BLaER1 treated with 17β-estradiol and CSF1 and Interleukin-3, amounts not matched to agents 10 nM and 100 nM (cell line): ENCODE data around the gene WFDC11.
"Not testable (repeated sequence)": the region's sequence is repeated elsewhere in the genome, so short reads cannot be mapped to it uniquely, and the experiment has no call there.

Experiments
- H3K27ac ChIP-seq, 11 experiments: shearing (Covaris generic); formaldehyde crosslinking; 2 replicates each; pipeline ENCODE4 v1.8.1; 2022
- H3K27me3 ChIP-seq, 11 experiments: shearing (Covaris generic); formaldehyde crosslinking; 2 replicates each; pipeline ENCODE4 v1.8.1; 2022
- H3K36me3 ChIP-seq, 11 experiments: shearing (Covaris generic); formaldehyde crosslinking; 2 replicates each; pipeline ENCODE4 v1.8.1; 2022
- H3K4me1 ChIP-seq, 10 experiments: shearing (Covaris generic); formaldehyde crosslinking; 2 replicates each; pipeline ENCODE4 v1.8.1; 2022
- H3K4me2 ChIP-seq, 11 experiments: shearing (Covaris generic); formaldehyde crosslinking; 2 replicates each; pipeline ENCODE4 v1.8.1; 2022
- H3K4me3 ChIP-seq, 10 experiments: shearing (Covaris generic); formaldehyde crosslinking; 2 replicates each; pipeline ENCODE4 v1.8.1; 2022
- H3K9ac ChIP-seq, 11 experiments: shearing (Covaris generic); formaldehyde crosslinking; 2 replicates each; pipeline ENCODE4 v1.8.1; 2022
- H3K9me3 ChIP-seq, 11 experiments: shearing (Covaris generic); formaldehyde crosslinking; replicated peaks in 1 of 11; 2 replicates each; pipeline ENCODE4 v1.8.1; 2022
- H4K20me1 ChIP-seq, 11 experiments: shearing (Covaris generic); formaldehyde crosslinking; 2 replicates each; pipeline ENCODE4 v1.8.1; 2022
- Cebpa-rat ChIP-seq, 11 experiments: shearing (Covaris generic); IDR thresholded peaks; 2 replicates each; pipeline ENCODE4 v1.8.1; 2022

WFDC11 gene

DNA sequence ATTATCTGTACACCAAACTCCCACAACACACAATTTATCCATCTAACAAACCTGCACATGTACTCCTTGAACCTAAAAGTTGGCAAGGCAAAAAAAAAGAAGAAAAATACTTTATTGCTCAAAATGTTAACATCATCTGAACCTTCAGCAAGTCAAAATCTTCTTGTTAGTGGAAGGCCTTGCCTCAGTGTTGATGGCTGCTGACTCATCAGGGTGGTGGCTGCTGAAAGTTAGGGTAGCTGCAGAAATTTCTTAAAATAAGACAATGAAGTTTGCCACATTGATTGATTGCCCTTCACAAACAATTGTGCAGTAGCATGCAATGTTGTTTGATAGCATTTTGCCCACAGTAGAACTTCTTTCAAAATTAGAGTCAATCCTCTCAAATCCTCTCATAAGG is 2.7 kb upstream of the WFDC11 start:
- H3K9ac ChIP-seq = no peak overlapping the region
- H3K9me3 ChIP-seq = peaks cover 7 to 34% (median 13%) of the 10 kb centered on the region in 11 experiments; a peak in 19 of 22 replicates
- no peaks in the 10 kb centered on the region for H3K27me3 ChIP-seq
- H4K20me1 ChIP-seq = no peaks in the 10 kb centered on the region
- H3K27ac ChIP-seq = no peak overlapping the region
- peaks cover 0 to 4% (median 0%) of the 10 kb centered on the region in 10 experiments; a peak in 1 of 20 replicates for H3K4me1 ChIP-seq
- no peak for TF ChIP-seq Cebpa-rat (IDR thresholded peaks at IDR 0.05)
- H3K4me2 ChIP-seq = no peak overlapping the region
- no peak overlapping the region for H3K4me3 ChIP-seq
- H3K36me3 ChIP-seq = no peaks in the 10 kb centered on the region

DNA sequence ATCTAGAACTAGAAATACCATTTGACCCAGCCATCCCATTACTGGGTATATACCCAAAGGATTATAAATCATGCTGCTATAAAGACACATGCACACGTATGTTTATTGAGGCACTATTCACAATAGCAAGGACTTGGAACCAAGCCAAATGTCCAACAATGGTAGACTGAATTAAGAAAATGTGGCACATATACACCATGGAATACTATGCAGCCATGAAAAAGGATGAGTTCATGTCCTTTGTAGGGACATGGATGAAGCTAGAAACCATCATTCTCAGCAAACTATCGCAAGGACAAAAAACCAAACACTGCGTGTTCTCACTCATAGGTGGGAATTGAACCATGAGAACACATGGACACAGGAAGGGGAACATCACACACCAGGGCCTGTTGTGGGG is 13.0 kb downstream of the WFDC11 start:
- not testable (repeated sequence) for H3K4me3 ChIP-seq, H3K4me1 ChIP-seq, H4K20me1 ChIP-seq, H3K27ac ChIP-seq, H3K9ac ChIP-seq, H3K27me3 ChIP-seq, H3K36me3 ChIP-seq, H3K4me2 ChIP-seq, H3K9me3 ChIP-seq

DNA sequence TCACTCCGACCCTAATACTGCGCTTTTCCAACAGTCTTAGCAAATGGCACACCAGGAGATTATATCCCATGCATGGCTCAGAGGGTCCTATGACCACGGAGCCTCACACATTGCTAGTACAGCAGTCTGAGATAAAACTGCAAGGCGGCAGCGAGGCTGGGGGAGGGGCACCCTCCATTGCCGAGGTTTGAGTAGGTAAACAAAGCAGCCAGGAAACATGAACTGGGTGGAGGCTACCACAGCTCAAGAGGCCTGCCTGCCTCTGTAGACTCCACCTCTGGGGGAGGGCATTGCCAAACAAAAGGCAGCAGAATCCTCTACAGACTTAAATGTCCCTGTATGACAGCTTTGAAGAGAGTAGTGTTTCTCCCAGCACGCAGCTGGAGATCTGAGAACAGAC is 18.3 kb downstream of the WFDC11 start:
- H3K4me3 ChIP-seq, H4K20me1 ChIP-seq, H3K27ac ChIP-seq, H3K9ac ChIP-seq, H3K27me3 ChIP-seq, H3K36me3 ChIP-seq, H3K4me2 ChIP-seq, H3K4me1 ChIP-seq: not testable (repeated sequence)
- H3K9me3 ChIP-seq = peaks cover 0 to 12% (median 8%) of the 10 kb centered on the region in 11 experiments; a peak in 12 of 22 replicates

DNA sequence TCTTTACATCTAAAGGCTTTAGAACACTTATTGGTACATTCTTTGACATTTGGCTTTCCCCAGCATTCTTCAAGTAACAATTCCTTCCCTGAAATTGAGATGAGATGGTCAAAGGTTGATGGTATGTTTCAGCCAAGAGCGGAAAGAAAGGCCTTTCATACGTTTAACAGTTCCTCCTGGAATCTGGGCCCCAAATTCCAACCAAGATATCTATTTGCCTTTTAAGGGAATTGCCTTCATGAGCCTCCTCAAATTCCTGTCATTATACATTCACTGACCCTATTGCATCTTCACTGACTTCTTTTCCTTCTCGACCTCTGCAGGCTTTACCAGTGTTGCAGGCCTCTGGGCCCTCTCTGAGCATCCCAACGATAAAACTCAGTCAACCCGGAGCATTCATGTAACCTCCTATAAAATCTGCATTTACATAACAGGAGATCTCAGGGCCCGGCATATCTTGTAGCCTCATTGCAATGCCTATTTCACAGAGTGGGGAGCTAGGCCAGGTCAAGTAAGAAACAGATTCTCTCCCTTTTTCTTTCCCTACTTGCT is 20.7 kb downstream of the WFDC11 start:
- no peaks in the 10 kb centered on the region for H3K27me3 ChIP-seq
- peaks cover 7 to 22% (median 16%) of the 10 kb centered on the region in 11 experiments; a peak in 21 of 22 replicates for H3K9me3 ChIP-seq
- no peak for TF ChIP-seq Cebpa-rat (IDR thresholded peaks at IDR 0.05)
- H3K27ac ChIP-seq = no peak overlapping the region
- no peak overlapping the region for H3K4me3 ChIP-seq
- H3K36me3 ChIP-seq = no peaks in the 10 kb centered on the region
- H3K4me1 ChIP-seq = no peaks in the 10 kb centered on the region
- no peaks in the 10 kb centered on the region for H4K20me1 ChIP-seq
- no peak overlapping the region for H3K4me2 ChIP-seq
- no peak overlapping the region for H3K9ac ChIP-seq

DNA sequence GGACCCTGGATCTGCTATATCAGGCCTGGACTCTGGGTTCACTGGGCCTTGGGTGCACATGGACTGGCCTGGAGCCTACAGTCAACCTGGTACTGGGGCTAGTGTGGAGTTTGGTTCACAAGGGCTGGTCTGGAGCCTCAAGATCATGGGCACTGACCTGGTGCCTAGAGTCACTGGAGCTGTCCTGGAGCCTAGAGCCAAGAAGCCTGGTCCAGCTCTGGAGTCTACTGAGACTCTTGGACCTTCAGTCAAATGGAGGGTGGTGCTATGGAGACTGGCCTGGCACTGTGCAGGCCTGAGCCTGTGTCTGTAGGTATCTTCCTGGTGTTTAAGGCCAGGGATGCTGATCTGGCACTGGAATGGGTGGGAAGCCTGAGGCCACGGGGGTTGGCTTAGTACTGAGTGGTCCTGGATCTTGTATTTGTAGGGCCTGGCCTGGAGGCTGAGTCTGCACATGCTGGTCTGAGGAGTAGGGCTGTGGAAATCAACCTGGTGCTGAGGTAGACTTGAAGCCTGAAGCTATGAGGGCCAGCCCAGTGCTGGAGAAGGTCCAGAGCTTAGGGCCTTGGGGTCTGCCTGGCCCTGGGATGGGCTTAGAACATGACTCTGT is 22.5 kb downstream of the WFDC11 start:
- no peaks in the 10 kb centered on the region for H3K27me3 ChIP-seq
- H3K36me3 ChIP-seq = no peaks in the 10 kb centered on the region
- H3K9ac ChIP-seq = no peak overlapping the region
- TF ChIP-seq Cebpa-rat (IDR thresholded peaks at IDR 0.05) = no peak
- H3K27ac ChIP-seq = no peak overlapping the region
- no peaks in the 10 kb centered on the region for H3K4me1 ChIP-seq
- H3K4me2 ChIP-seq = no peak overlapping the region
- peaks cover 7 to 22% (median 16%) of the 10 kb centered on the region in 11 experiments; a peak in 21 of 22 replicates for H3K9me3 ChIP-seq
- no peak overlapping the region for H3K4me3 ChIP-seq
- H4K20me1 ChIP-seq = no peaks in the 10 kb centered on the region

DNA sequence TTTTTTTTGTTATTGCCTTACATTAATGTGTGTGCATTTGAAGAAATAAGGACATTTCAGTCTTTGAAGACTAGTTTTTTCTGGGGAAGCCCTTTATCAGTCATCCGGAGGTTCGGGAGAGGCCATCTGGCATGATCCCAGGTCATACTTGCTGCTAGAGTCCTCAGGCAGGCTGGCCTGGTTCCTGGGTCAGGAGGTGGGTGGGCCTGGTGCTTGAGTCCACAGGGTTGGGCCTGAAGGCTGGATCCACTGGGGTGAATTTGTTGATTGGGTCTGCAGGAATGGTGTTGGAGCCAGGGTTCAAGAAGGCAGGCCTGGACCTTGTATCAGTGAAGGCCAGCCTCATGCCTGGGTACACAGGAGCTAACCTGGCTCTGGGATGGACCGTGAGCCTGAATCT is 23.2 kb downstream of the WFDC11 start:
- H3K4me2 ChIP-seq = no peak overlapping the region
- no peak overlapping the region for H3K27ac ChIP-seq

DNA sequence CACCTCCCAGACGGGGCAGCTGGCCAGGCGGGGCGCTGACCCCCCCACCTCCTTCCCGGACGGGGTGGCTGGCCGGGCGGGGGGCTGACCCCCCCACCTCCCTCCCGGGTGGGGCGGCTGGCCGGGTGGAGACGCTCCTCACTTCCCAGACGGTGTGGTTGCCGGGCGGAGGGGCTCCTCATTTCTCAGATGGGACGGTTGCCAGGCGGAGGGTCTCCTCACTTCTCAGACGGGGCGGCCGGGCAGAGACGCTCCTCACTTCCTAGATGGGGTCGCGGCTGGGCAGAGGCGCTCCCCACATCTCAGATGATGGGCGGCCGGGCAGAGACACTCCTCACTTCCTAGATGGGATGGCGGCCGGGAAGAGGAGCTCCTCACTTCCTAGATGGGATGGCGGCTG is 24.2 kb downstream of the WFDC11 start:
- H3K4me1 ChIP-seq, H4K20me1 ChIP-seq, H3K9ac ChIP-seq, H3K27me3 ChIP-seq, H3K4me3 ChIP-seq, H3K36me3 ChIP-seq, H3K4me2 ChIP-seq, H3K27ac ChIP-seq: not testable (repeated sequence)
- H3K9me3 ChIP-seq = peaks cover 7 to 23% (median 17%) of the 10 kb centered on the region in 11 experiments; a peak in 21 of 22 replicates

More for the DNA sequence above, 23.2 kb downstream of the WFDC11 start:
- Histone ChIP-seq H3K4me1 (no peaks in the 10 kb centered on the region), H3K9me3 (peaks cover 7 to 22% (median 16%) of the 10 kb centered on the region in 11 experiments; a peak in 21 of 22 replicates), H3K4me3 (no peak overlapping the region), H4K20me1 (no peaks in the 10 kb centered on the region), H3K27me3 (no peaks in the 10 kb centered on the region), H3K36me3 (no peaks in the 10 kb centered on the region), H3K9ac (no peak overlapping the region)
- TF ChIP-seq Cebpa-rat (IDR thresholded peaks at IDR 0.05) = no peak

DNA sequence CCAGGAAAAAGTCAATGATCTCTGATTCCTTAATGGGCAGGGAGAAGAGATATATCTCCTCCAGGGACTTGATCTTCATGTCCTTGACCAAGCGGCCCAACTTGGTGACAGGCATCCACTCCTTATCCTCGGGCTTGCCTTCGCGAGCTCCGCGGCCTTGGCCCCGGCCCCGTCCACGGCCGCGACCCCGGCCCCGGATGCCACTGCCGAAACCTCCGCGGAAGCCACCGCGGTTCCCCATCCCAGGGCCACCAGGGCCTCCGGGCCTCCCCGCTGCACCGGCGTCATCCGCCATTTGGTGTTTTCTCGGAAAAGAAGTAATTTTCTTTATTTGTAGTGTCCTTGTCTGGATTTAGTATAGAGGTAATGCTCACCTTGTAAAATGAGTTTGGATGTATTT is 29.0 kb downstream of the WFDC11 start:
- not testable (repeated sequence) for H3K27ac ChIP-seq, H3K4me3 ChIP-seq, H3K4me1 ChIP-seq, H3K9me3 ChIP-seq, H3K9ac ChIP-seq, H3K4me2 ChIP-seq, H4K20me1 ChIP-seq, H3K36me3 ChIP-seq, H3K27me3 ChIP-seq

DNA sequence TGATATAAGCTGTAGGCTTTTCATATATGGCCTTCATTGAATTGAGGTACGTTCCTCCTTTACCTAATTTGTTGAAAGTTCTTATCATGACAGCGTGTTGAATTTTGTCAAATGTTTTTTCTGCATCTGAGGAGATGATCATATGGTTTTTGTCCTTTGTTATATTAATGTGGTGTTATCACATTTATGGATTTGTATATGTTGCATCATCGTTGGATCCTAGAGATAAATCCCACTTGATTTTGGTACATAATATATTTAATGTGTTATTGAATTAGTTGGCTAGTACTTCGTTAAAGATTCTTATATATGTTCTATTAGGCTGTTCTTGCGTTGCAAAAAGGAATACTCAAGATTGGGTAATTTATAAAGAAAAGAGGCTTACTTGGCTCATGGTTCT is 30.4 kb downstream of the WFDC11 start:
- H3K9me3 ChIP-seq = peaks cover 0 to 4% (median 0%) of the 10 kb centered on the region in 11 experiments; a peak in 2 of 22 replicates
- no peak overlapping the region for H3K4me2 ChIP-seq
- no peaks in the 10 kb centered on the region for H3K36me3 ChIP-seq
- no peaks in the 10 kb centered on the region for H3K4me1 ChIP-seq
- TF ChIP-seq Cebpa-rat (IDR thresholded peaks at IDR 0.05) = no peak
- H4K20me1 ChIP-seq = no peaks in the 10 kb centered on the region
- no peaks in the 10 kb centered on the region for H3K27me3 ChIP-seq
- no peak overlapping the region for H3K27ac ChIP-seq
- H3K4me3 ChIP-seq = no peak overlapping the region
- no peak overlapping the region for H3K9ac ChIP-seq

DNA sequence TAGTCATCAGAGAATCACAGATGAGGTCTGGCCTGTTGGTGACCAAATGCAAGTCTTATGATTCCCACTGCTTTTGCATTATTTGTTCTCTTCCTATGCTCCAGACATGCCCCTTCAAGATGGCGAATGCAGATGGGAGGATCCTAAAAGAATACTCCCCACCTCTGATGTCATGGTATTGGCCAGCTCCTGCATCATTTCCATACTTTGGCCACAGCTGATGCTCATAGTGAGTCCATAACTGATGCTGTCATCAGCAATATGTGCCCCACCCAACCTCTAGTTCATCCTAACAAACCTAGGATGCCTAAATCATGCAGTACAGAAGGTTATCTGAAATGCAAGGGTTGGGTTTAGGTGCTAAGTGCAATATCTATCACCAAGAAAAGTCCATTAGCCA is 33.5 kb downstream of the WFDC11 start:
- no peaks in the 10 kb centered on the region for H4K20me1 ChIP-seq
- H3K4me1 ChIP-seq = peaks cover 0 to 3% (median 0%) of the 10 kb centered on the region in 10 experiments; a peak in 6 of 20 replicates

More for the DNA sequence above, 33.5 kb downstream of the WFDC11 start:
- no peaks in the 10 kb centered on the region for H3K36me3 ChIP-seq
- peaks cover 0 to 4% (median 0%) of the 10 kb centered on the region in 11 experiments; a peak in 2 of 22 replicates for H3K9me3 ChIP-seq
- H3K9ac ChIP-seq = no peak overlapping the region
- H3K27me3 ChIP-seq = no peaks in the 10 kb centered on the region
- no peak for TF ChIP-seq Cebpa-rat (IDR thresholded peaks at IDR 0.05)
- no peak overlapping the region for H3K27ac ChIP-seq
- H3K4me3 ChIP-seq = no peak overlapping the region
- no peak overlapping the region for H3K4me2 ChIP-seq
